ENCODE measurements around the gene PTHLH.

Gene PTHLH

GRCh38 chr12:27999970-28000369 is 27.4 kb upstream of the PTHLH start:
- Histone ChIP-seq H2BK12ac (ENCODE audit: low read length) (no peak overlapping the region), H3K27ac (replicated peaks; ENCODE audit: low read length) (no peak overlapping the region), H2AFZ (ENCODE audit: low read length) (no peak overlapping the region), H2AK5ac (ENCODE audit: low read depth, low read length) (no peak overlapping the region), H4K91ac (ENCODE audit: low read depth, low read length, poor library complexity) (no peak overlapping the region), H3K23ac (ENCODE audit: low read depth, low read length, poor library complexity) (no peak overlapping the region), H3K79me1 (ENCODE audit: low read depth, low read length) (no peaks in the 10 kb centered on the region), H3K4me1 (ENCODE audit: control insufficient read depth in 2 of 2, insufficient read depth in 1 of 2, low read depth in 1 of 2, low read length in 2 of 2) (peaks cover 0 to under 1% of the 10 kb centered on the region in 2 donors), H3K9me3 (replicated peaks in 1 of 2; ENCODE audit: control insufficient read depth in 2 of 2, insufficient read depth in 1 of 2, low read depth in 1 of 2, low read length in 2 of 2) (no peaks in the 10 kb centered on the region), H2BK5ac (ENCODE audit: low read length) (no peak overlapping the region), H3K18ac (ENCODE audit: low read length) (no peak overlapping the region), H2BK15ac (ENCODE audit: low read length) (no peak overlapping the region), H3K4me3 (ENCODE audit: low read length in 2 of 2) (no peak overlapping the region), H4K8ac (ENCODE audit: low read depth, low read length) (no peak overlapping the region), H3K4ac (ENCODE audit: low read length) (no peak overlapping the region), H3K4me2 (ENCODE audit: insufficient read depth, low read length, poor library complexity, severe bottlenecking) (no peak overlapping the region), H3K14ac (ENCODE audit: low read length) (no peak overlapping the region), H3K36me3 (replicated peaks in 1 of 2; ENCODE audit: control insufficient read depth in 2 of 2, insufficient read depth in 2 of 2, low read length in 2 of 2) (no peaks in the 10 kb centered on the region), H3K27me3 (ENCODE audit: control insufficient read depth in 3 of 3, insufficient read depth in 3 of 3, low read depth in 1 of 3, low read length in 3 of 3) (no peaks in the 10 kb centered on the region), H3K9ac (ENCODE audit: low read depth, low read length, poor library complexity) (no peak overlapping the region), H2BK120ac (ENCODE audit: low read depth, low read length) (no peak overlapping the region)
- DNase-seq (ENCODE audit: low spot score) = no peak
- WGBS, 2 donors (ENCODE audit: extremely low coverage in 2 of 2, insufficient read length in 2 of 2, insufficient replicate concordance in 1 of 2) = no CpG with 5 or more reads among the region's 4 CpGs

- Histone ChIP-seq H3K9me3 (replicated peaks in 1 of 2; ENCODE audit: control insufficient read depth in 2 of 2, insufficient read depth in 1 of 2, low read depth in 1 of 2, low read length in 2 of 2) (no peaks in the 10 kb centered on the region), H3K79me1 (ENCODE audit: low read depth, low read length) (no peaks in the 10 kb centered on the region), H3K14ac (ENCODE audit: low read length) (no peak overlapping the region), H4K8ac (ENCODE audit: low read depth, low read length) (no peak overlapping the region), H3K23ac (ENCODE audit: low read depth, low read length, poor library complexity) (no peak overlapping the region), H3K4me2 (ENCODE audit: insufficient read depth, low read length, poor library complexity, severe bottlenecking) (no peak overlapping the region), H3K27me3 (ENCODE audit: control insufficient read depth in 3 of 3, insufficient read depth in 3 of 3, low read depth in 1 of 3, low read length in 3 of 3) (no peaks in the 10 kb centered on the region), H3K4me3 (ENCODE audit: low read length in 2 of 2) (no peak overlapping the region), H2BK15ac (ENCODE audit: low read length) (no peak overlapping the region), H2BK120ac (ENCODE audit: low read depth, low read length) (no peak overlapping the region), H3K36me3 (replicated peaks in 1 of 2; ENCODE audit: control insufficient read depth in 2 of 2, insufficient read depth in 2 of 2, low read length in 2 of 2) (no peaks in the 10 kb centered on the region), H2BK12ac (ENCODE audit: low read length) (no peak overlapping the region), H3K4ac (ENCODE audit: low read length) (no peak overlapping the region), H2AK5ac (ENCODE audit: low read depth, low read length) (no peak overlapping the region), H2AFZ (ENCODE audit: low read length) (no peak overlapping the region), H4K91ac (ENCODE audit: low read depth, low read length, poor library complexity) (no peak overlapping the region), H3K27ac (replicated peaks; ENCODE audit: low read length) (no peak overlapping the region), H3K4me1 (ENCODE audit: control insufficient read depth in 2 of 2, insufficient read depth in 1 of 2, low read depth in 1 of 2, low read length in 2 of 2) (peaks cover 0 to 2% of the 10 kb centered on the region in 2 donors), H2BK5ac (ENCODE audit: low read length) (no peak overlapping the region), H3K18ac (ENCODE audit: low read length) (no peak overlapping the region), H3K9ac (ENCODE audit: low read depth, low read length, poor library complexity) (no peak overlapping the region)
- no peak for DNase-seq (ENCODE audit: low spot score)
- WGBS, 2 donors (ENCODE audit: extremely low coverage in 2 of 2, insufficient read length in 2 of 2, insufficient replicate concordance in 1 of 2) = no CpG with 5 or more reads among the region's 2 CpGs
Observed at GRCh38 chr12:27999521-27999920, 27.0 kb upstream of the PTHLH start.

- H2BK120ac ChIP-seq (ENCODE audit: low read depth, low read length) = no peak overlapping the region
- peaks cover 0 to 2% of the 10 kb centered on the region in 2 donors for H3K4me1 ChIP-seq (ENCODE audit: control insufficient read depth in 2 of 2, insufficient read depth in 1 of 2, low read depth in 1 of 2, low read length in 2 of 2)
- H3K9me3 ChIP-seq (replicated peaks in 1 of 2; ENCODE audit: control insufficient read depth in 2 of 2, insufficient read depth in 1 of 2, low read depth in 1 of 2, low read length in 2 of 2) = no peaks in the 10 kb centered on the region
- no peaks in the 10 kb centered on the region for H3K36me3 ChIP-seq (replicated peaks in 1 of 2; ENCODE audit: control insufficient read depth in 2 of 2, insufficient read depth in 2 of 2, low read length in 2 of 2)
- no peak overlapping the region for H3K27ac ChIP-seq (replicated peaks; ENCODE audit: low read length)
- H2AK5ac ChIP-seq (ENCODE audit: low read depth, low read length) = no peak overlapping the region
- DNase-seq (ENCODE audit: low spot score) = no peak
- H2BK5ac ChIP-seq (ENCODE audit: low read length) = no peak overlapping the region
- no peaks in the 10 kb centered on the region for H3K79me1 ChIP-seq (ENCODE audit: low read depth, low read length)
- no peak overlapping the region for H2BK15ac ChIP-seq (ENCODE audit: low read length)
- no peak overlapping the region for H4K91ac ChIP-seq (ENCODE audit: low read depth, low read length, poor library complexity)
- no peak overlapping the region for H3K4me2 ChIP-seq (ENCODE audit: insufficient read depth, low read length, poor library complexity, severe bottlenecking)
- no peak overlapping the region for H2BK12ac ChIP-seq (ENCODE audit: low read length)
- no peak overlapping the region for H3K4me3 ChIP-seq (ENCODE audit: low read length in 2 of 2)
- no peak overlapping the region for H3K9ac ChIP-seq (ENCODE audit: low read depth, low read length, poor library complexity)
- no peaks in the 10 kb centered on the region for H3K27me3 ChIP-seq (ENCODE audit: control insufficient read depth in 3 of 3, insufficient read depth in 3 of 3, low read depth in 1 of 3, low read length in 3 of 3)
- no peak overlapping the region for H3K18ac ChIP-seq (ENCODE audit: low read length)
- H3K23ac ChIP-seq (ENCODE audit: low read depth, low read length, poor library complexity) = no peak overlapping the region
- no peak overlapping the region for H2AFZ ChIP-seq (ENCODE audit: low read length)
- H3K4ac ChIP-seq (ENCODE audit: low read length) = no peak overlapping the region
- H3K14ac ChIP-seq (ENCODE audit: low read length) = no peak overlapping the region
- no peak overlapping the region for H4K8ac ChIP-seq (ENCODE audit: low read depth, low read length)
Observed at GRCh38 chr12:27998658-27999057, 26.1 kb upstream of the PTHLH start.

- H3K27me3 ChIP-seq (ENCODE audit: control insufficient read depth in 3 of 3, insufficient read depth in 3 of 3, low read depth in 1 of 3, low read length in 3 of 3) = no peaks in the 10 kb centered on the region
- no CpG with 5 or more reads among the region's 2 CpGs for WGBS, 2 donors (ENCODE audit: extremely low coverage in 2 of 2, insufficient read length in 2 of 2, insufficient replicate concordance in 1 of 2)
Observed at GRCh38 chr12:27998170-27998569, 25.6 kb upstream of the PTHLH start.

More at GRCh38 chr12:27998170-27998569, 25.6 kb upstream of the PTHLH start:
- Histone ChIP-seq H2AFZ (ENCODE audit: low read length) (no peak overlapping the region), H3K14ac (ENCODE audit: low read length) (no peak overlapping the region), H3K27ac (replicated peaks; ENCODE audit: low read length) (no peak overlapping the region), H2AK5ac (ENCODE audit: low read depth, low read length) (no peak overlapping the region), H4K8ac (ENCODE audit: low read depth, low read length) (no peak overlapping the region), H3K4me3 (ENCODE audit: low read length in 2 of 2) (no peak overlapping the region), H3K79me1 (ENCODE audit: low read depth, low read length) (no peaks in the 10 kb centered on the region), H3K23ac (ENCODE audit: low read depth, low read length, poor library complexity) (no peak overlapping the region), H2BK12ac (ENCODE audit: low read length) (no peak overlapping the region), H3K4ac (ENCODE audit: low read length) (no peak overlapping the region), H3K4me2 (ENCODE audit: insufficient read depth, low read length, poor library complexity, severe bottlenecking) (no peak overlapping the region), H3K36me3 (replicated peaks in 1 of 2; ENCODE audit: control insufficient read depth in 2 of 2, insufficient read depth in 2 of 2, low read length in 2 of 2) (no peaks in the 10 kb centered on the region), H3K18ac (ENCODE audit: low read length) (no peak overlapping the region), H3K4me1 (ENCODE audit: control insufficient read depth in 2 of 2, insufficient read depth in 1 of 2, low read depth in 1 of 2, low read length in 2 of 2) (peaks cover 0 to 2% of the 10 kb centered on the region in 2 donors), H2BK120ac (ENCODE audit: low read depth, low read length) (no peak overlapping the region), H2BK5ac (ENCODE audit: low read length) (no peak overlapping the region), H3K9me3 (replicated peaks in 1 of 2; ENCODE audit: control insufficient read depth in 2 of 2, insufficient read depth in 1 of 2, low read depth in 1 of 2, low read length in 2 of 2) (no peaks in the 10 kb centered on the region), H4K91ac (ENCODE audit: low read depth, low read length, poor library complexity) (no peak overlapping the region), H2BK15ac (ENCODE audit: low read length) (no peak overlapping the region), H3K9ac (ENCODE audit: low read depth, low read length, poor library complexity) (no peak overlapping the region)
- no peak for DNase-seq (ENCODE audit: low spot score)
